ENCODE measurements around the gene DISC1.

- TF ChIP-seq REST (IDR thresholded peaks at IDR 0.05; ENCODE audit: low read depth) (no peak), CEBPB (IDR thresholded peaks at IDR 0.05) (no peak), EP300 (IDR thresholded peaks at IDR 0.05; ENCODE audit: borderline replicate concordance) (no peak), USF1 (IDR thresholded peaks at IDR 0.05) (no peak), MAX (IDR thresholded peaks at IDR 0.05) (no peak), TEAD4 (IDR thresholded peaks at IDR 0.05) (no peak), TAF1 (IDR thresholded peaks at IDR 0.05; ENCODE audit: low read depth) (no peak), RAD21 (IDR thresholded peaks at IDR 0.05; ENCODE audit: low read depth) (no peak), FOXM1 (IDR thresholded peaks at IDR 0.05; ENCODE audit: borderline replicate concordance, low read depth) (no peak), TCF12 (IDR thresholded peaks at IDR 0.05; ENCODE audit: low read depth) (no peak), ZBTB7A (IDR thresholded peaks at IDR 0.05; ENCODE audit: low read depth) (no peak), CREB1 (IDR thresholded peaks at IDR 0.05; ENCODE audit: low read depth) (no peak), NFIC (IDR thresholded peaks at IDR 0.05) (no peak), EGR1 (IDR thresholded peaks at IDR 0.05) (no peak)
Observed at GRCh38 chr1:231822041-231822440, 195.5 kb downstream of the DISC1 start.

Measured in Ishikawa (cell line).